GM12874 (cell line): ENCODE data around the gene DENND4A.

Experiments
- TF ChIP-seq, protein P1 (sequence below): IDR thresholded peaks from 2 replicates; pipeline ENCODE4 v1.5.1; 2011; ENCODE audit warnings: low read depth, mild to moderate bottlenecking, control low read depth, low read length, moderate library complexity; ENCODE audit not compliant: insufficient read depth

The DENND4A gene

DNA sequence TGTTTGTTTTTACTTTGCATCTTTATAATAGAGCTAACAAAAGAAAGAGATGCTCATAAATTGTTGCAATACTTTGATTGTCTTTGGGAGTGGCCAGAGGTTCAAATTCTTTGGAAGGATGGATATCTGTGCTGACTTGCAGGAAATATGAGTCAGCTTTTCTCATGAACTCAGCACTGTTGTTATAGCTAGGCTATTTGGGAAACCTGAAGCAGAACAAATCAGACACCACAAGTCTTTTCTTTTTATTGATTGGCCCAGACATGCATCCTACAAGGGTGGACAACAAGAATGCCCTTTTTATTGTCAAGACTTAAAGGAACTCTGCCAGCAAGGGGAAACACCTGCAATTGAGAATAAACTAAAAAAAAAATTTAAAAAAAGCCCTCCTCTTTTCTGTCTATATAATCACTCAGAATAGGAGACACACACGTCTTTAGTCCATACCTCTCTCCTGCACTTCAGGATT is 4.6 kb upstream of the DENND4A start:
- TF ChIP-seq, protein P1, sequence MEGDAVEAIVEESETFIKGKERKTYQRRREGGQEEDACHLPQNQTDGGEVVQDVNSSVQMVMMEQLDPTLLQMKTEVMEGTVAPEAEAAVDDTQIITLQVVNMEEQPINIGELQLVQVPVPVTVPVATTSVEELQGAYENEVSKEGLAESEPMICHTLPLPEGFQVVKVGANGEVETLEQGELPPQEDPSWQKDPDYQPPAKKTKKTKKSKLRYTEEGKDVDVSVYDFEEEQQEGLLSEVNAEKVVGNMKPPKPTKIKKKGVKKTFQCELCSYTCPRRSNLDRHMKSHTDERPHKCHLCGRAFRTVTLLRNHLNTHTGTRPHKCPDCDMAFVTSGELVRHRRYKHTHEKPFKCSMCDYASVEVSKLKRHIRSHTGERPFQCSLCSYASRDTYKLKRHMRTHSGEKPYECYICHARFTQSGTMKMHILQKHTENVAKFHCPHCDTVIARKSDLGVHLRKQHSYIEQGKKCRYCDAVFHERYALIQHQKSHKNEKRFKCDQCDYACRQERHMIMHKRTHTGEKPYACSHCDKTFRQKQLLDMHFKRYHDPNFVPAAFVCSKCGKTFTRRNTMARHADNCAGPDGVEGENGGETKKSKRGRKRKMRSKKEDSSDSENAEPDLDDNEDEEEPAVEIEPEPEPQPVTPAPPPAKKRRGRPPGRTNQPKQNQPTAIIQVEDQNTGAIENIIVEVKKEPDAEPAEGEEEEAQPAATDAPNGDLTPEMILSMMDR: no peak

DNA sequence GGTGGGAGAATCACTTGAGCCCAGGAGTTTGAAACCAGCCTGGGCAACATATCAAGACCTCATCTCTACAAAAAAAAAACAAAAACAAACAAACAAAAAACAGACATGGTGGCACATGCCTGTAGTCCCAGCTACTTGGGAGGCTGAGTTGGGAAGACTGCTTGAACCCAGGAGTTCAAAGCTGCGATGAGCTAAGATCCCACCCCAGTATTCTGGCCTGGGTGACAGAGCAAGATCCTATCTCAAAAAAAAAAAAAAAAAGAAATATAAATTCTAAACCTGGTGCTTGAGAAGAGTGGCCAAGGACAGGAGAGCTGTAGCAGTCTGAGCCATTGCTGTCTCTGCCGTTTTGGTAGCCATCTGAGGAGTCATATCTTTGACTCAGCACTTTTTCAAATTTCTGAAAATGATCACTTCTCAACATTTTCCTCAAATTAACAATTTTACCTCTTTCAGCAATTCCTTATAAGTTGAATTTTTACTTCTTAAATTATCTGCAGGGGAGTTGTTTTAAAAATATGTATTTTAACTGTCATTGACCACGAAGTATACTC is 3.6 kb upstream of the DENND4A start:
- TF ChIP-seq, protein P1: no peak

DNA sequence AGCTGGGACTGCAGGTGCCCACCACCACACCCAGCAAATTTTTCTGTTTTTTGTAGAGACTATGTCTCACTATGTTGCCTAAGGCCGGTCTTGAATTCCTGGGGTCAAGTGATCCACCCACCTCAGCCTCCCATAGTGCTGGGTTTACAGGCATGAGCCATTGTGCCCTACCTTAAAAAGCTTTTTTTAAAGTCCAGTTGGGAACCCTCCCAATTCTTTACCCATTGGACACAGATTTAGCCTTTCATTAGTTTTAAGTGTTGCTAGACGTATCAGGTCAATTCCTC is 1.7 kb upstream of the DENND4A start:
- TF ChIP-seq, protein P1: no peak

DNA sequence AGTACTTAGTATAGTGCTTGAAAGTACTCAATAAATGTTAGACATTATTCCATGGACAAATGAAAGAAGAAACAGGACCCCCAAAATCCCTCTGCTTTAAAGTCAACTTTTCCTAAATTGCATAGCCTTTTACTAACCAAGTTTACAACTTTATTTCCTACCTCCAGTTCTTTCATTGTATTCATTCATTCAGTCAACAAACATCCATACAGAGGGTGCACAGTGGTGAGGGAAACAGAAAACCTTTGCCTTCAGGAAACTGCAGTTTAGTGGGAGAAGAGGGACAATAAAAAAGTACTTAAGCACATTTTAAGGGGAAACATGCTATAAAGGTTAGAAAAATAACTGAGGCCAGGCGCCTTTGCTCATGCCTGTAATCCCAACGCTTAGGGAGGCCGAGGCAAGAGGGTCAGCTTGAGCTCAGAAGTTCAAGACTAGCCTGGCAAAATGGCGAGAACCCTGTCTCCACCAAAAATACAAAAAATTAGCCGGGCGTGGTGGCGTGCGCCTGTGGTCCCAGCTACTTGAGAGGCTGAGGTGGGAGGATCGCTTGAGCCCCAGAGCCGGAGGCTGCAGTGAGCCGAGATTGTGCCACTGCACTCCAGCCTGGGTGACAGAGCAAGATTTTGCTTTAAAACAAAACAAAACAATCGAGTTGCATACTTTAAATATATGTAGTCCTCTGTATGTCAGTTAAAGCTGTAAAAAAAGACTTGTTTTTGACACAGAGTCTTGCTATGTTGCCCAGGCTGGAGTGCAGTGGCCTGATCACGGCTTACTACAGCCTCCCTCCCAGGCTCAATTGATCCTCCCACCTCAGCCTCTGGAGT is 1.1 kb upstream of the DENND4A start:
- TF ChIP-seq, protein P1: no peak

DNA sequence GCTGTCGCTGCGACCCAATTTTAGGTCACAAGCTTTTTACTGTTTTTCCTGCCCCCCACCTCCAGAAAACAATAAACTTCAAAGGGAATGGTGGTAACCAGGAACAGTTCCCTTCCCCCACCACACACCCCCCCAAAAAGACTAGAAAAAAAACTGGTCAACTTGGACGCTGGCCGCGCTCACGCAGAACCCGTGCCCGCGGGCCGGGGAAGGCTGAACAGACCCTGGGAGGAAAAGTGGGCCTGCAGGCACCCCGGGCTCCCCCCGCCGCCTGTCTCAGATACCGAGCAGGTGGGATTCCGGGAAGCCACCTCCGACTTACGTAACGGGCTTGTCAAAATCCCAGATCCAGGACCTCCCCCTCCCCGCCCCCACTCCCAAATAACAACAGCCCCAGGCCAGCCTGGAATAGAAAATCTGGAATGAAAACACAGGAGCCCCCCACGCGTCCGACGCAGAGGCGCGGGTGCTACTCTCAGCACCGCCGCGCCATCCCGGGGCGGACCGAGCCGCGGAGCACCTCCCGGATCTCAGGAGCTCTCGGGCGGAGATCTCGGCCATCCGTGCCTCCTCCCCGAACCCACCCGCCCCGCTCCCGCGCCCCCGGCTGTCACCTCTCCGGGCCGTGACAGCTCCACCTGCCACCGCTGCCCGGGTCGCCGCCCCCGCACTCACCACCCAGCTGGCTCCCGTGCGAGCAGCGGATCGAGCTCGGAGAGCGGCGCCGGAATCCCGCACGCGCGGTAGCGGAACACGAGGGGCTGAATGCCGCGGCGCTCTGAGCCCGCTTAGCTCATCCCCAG is 557 bp downstream of the DENND4A start:
- TF ChIP-seq, protein P1: no peak

DNA sequence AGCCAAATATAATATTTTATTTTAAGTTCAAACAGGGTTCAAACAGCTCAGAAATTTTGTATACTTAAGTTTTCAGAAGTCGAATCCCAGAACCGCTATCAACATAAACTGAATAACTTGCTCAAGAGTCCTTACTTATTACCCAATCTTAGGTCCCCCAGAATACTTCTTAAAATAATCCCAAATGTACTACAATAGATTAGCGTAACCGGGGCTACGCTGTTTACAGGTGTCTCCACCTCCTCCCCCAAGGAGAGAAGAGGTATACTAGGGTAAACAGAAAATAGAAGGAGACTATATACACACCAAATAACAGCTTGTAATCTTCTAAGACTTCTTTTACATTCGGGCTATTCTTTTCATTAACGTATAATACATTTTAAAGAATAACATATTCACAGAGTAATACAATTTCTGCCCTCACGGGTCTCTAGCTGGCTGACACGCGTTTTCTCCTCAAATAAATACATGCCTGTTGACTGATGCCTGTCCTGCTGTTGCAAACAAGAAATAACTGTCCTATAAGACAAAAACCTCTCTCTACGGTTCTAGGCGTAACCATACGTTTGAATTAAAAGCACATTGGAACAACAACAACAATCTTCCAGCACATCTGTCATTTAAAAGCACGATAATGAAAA is 1.3 kb downstream of the DENND4A start:
- TF ChIP-seq, protein P1: no peak

DNA sequence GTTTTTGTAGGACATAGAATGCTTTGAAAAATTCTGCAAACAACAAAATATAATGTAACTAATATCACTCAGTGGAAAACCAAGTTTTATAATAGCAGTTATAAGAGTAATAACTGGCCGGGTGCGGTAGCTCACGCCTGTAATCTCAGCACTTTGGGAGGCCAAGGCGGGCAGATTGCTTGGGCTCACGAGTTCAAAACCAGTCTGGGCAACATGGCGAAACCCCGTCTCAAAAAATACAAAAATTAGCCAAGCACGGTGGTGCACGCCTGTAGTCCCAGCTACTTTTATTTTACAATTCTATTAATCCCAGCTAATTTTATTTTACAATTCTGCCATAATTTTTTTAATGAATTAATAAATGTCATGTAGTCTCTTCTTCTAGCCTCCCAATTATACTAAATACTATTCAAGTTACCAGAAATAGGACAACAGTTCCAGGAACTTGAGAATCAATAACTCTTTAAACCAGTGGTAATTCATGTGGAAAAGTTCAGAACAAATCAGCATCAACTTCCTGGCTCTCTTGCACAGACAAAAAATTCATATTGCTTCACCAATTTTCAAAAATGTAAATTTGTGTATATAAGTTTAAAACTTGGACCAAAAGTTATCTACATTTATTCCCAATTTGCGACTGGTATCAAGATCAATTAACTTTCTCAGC is 2.2 kb downstream of the DENND4A start:
- TF ChIP-seq, protein P1: no peak
